Large intestine (tissue), 3 donors: ENCODE measurements around the gene IL21R. TPM values are rescaled to one million over a fixed set of nuclear protein-coding genes. Genes with fewer than 3 reads are reported as not detected.
"Not testable (repeated sequence)": the region's sequence is repeated elsewhere in the genome, so short reads cannot be mapped to it uniquely, and the experiment has no call there.

Experiments
- DNase-seq, 2 donors: peaks; one replicate each; pipeline versions ENCODE4 v3.0.0 to v3.0.0-alpha.2; 2013
- H3K27ac ChIP-seq: one replicate; pipeline ENCODE4 v1.5.1; 2013; ENCODE audit warnings: low read length
- H3K27me3 ChIP-seq: 2 replicates; pipeline ENCODE4 v1.6.1; 2013; ENCODE audit warnings: low read length; ENCODE audit not compliant: control insufficient read depth, insufficient read depth
- H3K36me3 ChIP-seq: 2 replicates; pipeline ENCODE4 v1.6.1; 2013; ENCODE audit warnings: low read length; ENCODE audit not compliant: control insufficient read depth, insufficient read depth
- H3K4me1 ChIP-seq: one replicate; pipeline ENCODE4 v1.6.1; 2013; ENCODE audit warnings: low read length; ENCODE audit not compliant: control insufficient read depth, insufficient read depth
- H3K4me3 ChIP-seq: one replicate; pipeline ENCODE4 v1.5.1; 2013; ENCODE audit warnings: low read length
- H3K9me3 ChIP-seq: one replicate; pipeline ENCODE4 v1.6.1; 2013; ENCODE audit warnings: mild to moderate bottlenecking, low read depth, low read length, moderate library complexity; ENCODE audit not compliant: control insufficient read depth
- WGBS: methylation state at CpG from one replicate; pipeline ENCODE4 v1.1.5; 2013; ENCODE audit warnings: low lambda C conversion rate; ENCODE audit not compliant: insufficient coverage; 5-methylcytosine and 5-hydroxymethylcytosine counted together
- polyA plus RNA-seq: library from polyadenylated mRNA; unstranded; fragments of 120-200 nt; gene quantifications from one replicate; pipeline ENCODE4 v1.2.1, GENCODE V29; 2013

The IL21R gene
- polyA plus RNA-seq, 1 donor, result 0.39 TPM

GRCh38 chr16:27402569-27402963 is 592 bp downstream of the IL21R start:
- H3K27ac ChIP-seq, result no peak overlapping the region
- H3K4me3 ChIP-seq, result no peak overlapping the region
- peaks cover 7% of the 10 kb centered on the region for H3K27me3 ChIP-seq
- H3K9me3 ChIP-seq, result no peaks in the 10 kb centered on the region
- H3K4me1 ChIP-seq, result no peaks in the 10 kb centered on the region
- no CpG with 5 or more reads among the region's 8 CpGs for WGBS
- no peak for DNase-seq
- H3K36me3 ChIP-seq, result no peaks in the 10 kb centered on the region

GRCh38 chr16:27402964-27403600 is 1.1 kb downstream of the IL21R start:
- Histone ChIP-seq H3K27ac (no peak overlapping the region), H3K36me3 (no peaks in the 10 kb centered on the region), H3K27me3 (peaks cover 7% of the 10 kb centered on the region), H3K4me3 (no peak overlapping the region), H3K4me1 (no peaks in the 10 kb centered on the region), H3K9me3 (no peaks in the 10 kb centered on the region)
- no peak for DNase-seq
- WGBS, result 93% methylated on average over 3 of the region's 20 CpGs

DNA sequence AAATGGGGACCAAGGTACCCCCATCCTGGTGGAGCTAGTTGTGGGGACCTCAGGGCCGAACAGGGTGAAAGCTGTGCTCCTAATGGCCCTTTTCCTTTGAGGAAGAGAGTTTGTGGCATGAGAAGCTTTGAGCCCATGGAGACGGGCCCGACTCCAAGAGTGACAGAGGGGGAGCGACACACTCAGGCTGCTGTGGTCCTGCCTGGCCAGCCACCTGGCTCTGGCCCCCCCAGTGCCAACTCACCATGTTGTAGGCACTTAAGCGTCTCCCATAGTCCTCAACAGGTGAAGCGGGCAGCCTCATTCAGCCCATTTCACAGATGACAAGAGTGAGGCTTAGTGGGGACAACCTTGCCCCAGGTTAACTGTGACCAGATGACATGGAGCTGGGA is 1.6 kb downstream of the IL21R start:
- Histone ChIP-seq H3K4me1 (no peaks in the 10 kb centered on the region), H3K27ac (no peak overlapping the region), H3K27me3 (peaks cover 7% of the 10 kb centered on the region), H3K36me3 (no peaks in the 10 kb centered on the region), H3K9me3 (no peaks in the 10 kb centered on the region), H3K4me3 (no peak overlapping the region)
- DNase-seq, result no peak
- WGBS, result no CpG with 5 or more reads among the region's 6 CpGs

GRCh38 chr16:27404163-27404823 is 2.3 kb downstream of the IL21R start:
- H3K27ac ChIP-seq, result no peak overlapping the region
- H3K36me3 ChIP-seq, result no peaks in the 10 kb centered on the region
- no peak overlapping the region for H3K4me3 ChIP-seq
- H3K27me3 ChIP-seq, result peaks cover 7% of the 10 kb centered on the region
- H3K4me1 ChIP-seq, result no peaks in the 10 kb centered on the region
- WGBS, result no CpG with 5 or more reads among the region's 10 CpGs
- no peaks in the 10 kb centered on the region for H3K9me3 ChIP-seq
- DNase-seq, result no peak

DNA sequence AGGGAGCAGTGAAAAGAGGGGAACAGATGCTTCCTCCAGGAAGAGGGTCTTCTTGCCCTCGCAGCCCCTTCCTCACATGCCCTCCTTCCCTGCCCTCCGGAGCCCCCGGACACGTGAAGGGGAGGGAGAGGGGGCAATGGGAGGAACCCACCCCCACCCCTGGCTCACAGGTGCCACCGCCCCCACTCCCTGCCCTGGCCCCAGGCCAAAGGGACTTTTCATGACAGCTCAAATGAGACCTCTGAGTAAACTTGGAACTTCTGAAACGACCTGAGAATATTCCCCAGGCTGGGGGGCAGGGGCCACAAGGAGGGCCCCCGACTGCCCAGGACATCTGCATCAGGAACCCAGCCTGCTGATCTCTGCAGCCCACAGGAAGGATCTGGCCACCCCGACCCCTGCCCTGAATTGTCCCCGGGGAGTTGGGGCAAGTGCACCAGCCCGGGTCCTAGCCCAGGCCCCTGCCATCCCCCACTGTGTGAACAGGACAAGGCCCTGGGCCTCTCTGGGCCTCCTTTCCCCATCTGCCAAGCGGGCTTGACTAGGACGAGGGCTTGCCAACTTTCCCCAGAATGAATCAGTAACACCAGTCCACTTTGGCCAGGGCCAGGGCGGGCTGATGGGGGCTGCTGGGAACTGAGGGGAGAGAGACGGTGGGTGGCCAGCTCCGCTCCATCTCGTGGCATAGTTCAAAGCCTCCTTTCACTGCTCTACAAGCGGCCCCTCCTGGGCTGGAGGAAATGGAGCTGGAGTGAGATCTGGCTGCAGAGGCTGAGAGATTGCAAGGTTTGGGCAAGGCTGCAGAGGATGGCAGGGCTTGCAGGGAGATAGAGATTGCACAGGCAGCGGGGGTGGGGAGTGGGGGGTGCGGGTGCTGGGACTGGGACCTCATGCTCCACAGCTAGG is 3.8 kb downstream of the IL21R start:
- WGBS, result no CpG with 5 or more reads among the region's 19 CpGs

GRCh38 chr16:27406511-27407128 is 4.6 kb downstream of the IL21R start:
- Histone ChIP-seq H3K27me3 (peaks cover 6% of the 10 kb centered on the region), H3K27ac (no peak overlapping the region), H3K36me3 (no peaks in the 10 kb centered on the region), H3K4me3 (no peak overlapping the region), H3K4me1 (no peaks in the 10 kb centered on the region), H3K9me3 (no peaks in the 10 kb centered on the region)
- WGBS, result no CpG with 5 or more reads among the region's 6 CpGs
- DNase-seq, result no peak

More for the DNA sequence above, 3.8 kb downstream of the IL21R start:
- DNase-seq, result no peak
- H3K36me3 ChIP-seq, result no peaks in the 10 kb centered on the region
- H3K4me3 ChIP-seq, result no peak overlapping the region
- no peaks in the 10 kb centered on the region for H3K9me3 ChIP-seq
- H3K4me1 ChIP-seq, result no peaks in the 10 kb centered on the region
- peaks cover 7% of the 10 kb centered on the region for H3K27me3 ChIP-seq
- H3K27ac ChIP-seq, result no peak overlapping the region

- no peaks in the 10 kb centered on the region for H3K9me3 ChIP-seq
- no peaks in the 10 kb centered on the region for H3K36me3 ChIP-seq
- DNase-seq, result no peak
- peaks cover under 1% of the 10 kb centered on the region for H3K27me3 ChIP-seq
- no peak overlapping the region for H3K27ac ChIP-seq
- no peak overlapping the region for H3K4me3 ChIP-seq
- WGBS, result 100% methylated on average over 1 of the region's 2 CpGs
- no peaks in the 10 kb centered on the region for H3K4me1 ChIP-seq
Observed at GRCh38 chr16:27407133-27407532, 5.2 kb downstream of the IL21R start.

GRCh38 chr16:27408012-27408601 is 6.1 kb downstream of the IL21R start:
- H3K4me1 ChIP-seq, result no peaks in the 10 kb centered on the region
- no peaks in the 10 kb centered on the region for H3K9me3 ChIP-seq
- no peaks in the 10 kb centered on the region for H3K27me3 ChIP-seq
- no peaks in the 10 kb centered on the region for H3K36me3 ChIP-seq
- WGBS, result no CpG with 5 or more reads among the region's 3 CpGs
- no peak for DNase-seq
- H3K27ac ChIP-seq, result no peak overlapping the region
- no peak overlapping the region for H3K4me3 ChIP-seq

GRCh38 chr16:27408602-27409031 is 6.6 kb downstream of the IL21R start:
- H3K36me3 ChIP-seq, result no peaks in the 10 kb centered on the region
- H3K4me3 ChIP-seq, result no peak overlapping the region
- no peak for DNase-seq
- no peaks in the 10 kb centered on the region for H3K27me3 ChIP-seq
- whole genome bisulfite sequencing, result 73% methylated on average over 2 of the region's 6 CpGs
- H3K27ac ChIP-seq, result no peak overlapping the region
- H3K9me3 ChIP-seq, result no peaks in the 10 kb centered on the region
- no peaks in the 10 kb centered on the region for H3K4me1 ChIP-seq

DNA sequence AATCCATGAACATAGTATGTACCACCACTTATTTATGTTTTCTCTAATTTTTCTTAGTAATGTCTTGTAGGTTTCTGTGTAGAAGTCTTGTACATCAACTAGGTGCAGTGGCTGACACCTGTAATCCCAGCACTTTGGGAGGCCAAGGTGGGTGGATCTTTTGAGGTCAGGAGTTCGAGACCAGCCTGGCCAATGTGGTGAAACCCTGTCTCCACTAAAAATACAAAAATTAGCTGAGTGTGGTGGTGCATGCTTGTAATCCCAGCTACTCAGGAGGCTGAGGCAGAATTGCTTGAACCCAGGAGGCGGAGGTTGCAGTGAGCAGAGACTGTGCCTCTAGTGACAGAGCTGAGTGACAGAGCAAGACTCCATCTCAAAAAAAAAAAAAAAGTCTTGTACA is 8.0 kb downstream of the IL21R start:
- no CpG with 5 or more reads among the region's 2 CpGs for WGBS
- not testable (repeated sequence) for H3K27ac ChIP-seq, H3K27me3 ChIP-seq, H3K4me3 ChIP-seq, H3K9me3 ChIP-seq, H3K4me1 ChIP-seq, H3K36me3 ChIP-seq, DNase-seq
